H9 (cell line): ENCODE data around the gene RHCE. TPM values are rescaled to one million over a fixed set of nuclear protein-coding genes. Genes with fewer than 3 reads are reported as not detected.
"Not testable (repeated sequence)": the region's sequence is repeated elsewhere in the genome, so short reads cannot be mapped to it uniquely, and the experiment has no call there.

ENCODE experiments used
- DNase-seq: peaks from one replicate; pipeline ENCODE4 v3.0.0-alpha.2; 2017
- H2AFZ ChIP-seq: one replicate; pipeline ENCODE4 v1.6.1; 2013; ENCODE audit warnings: mild to moderate bottlenecking, low read length, control low read depth, moderate library complexity
- H2AK5ac ChIP-seq: 2 replicates; pipeline ENCODE4 v1.6.1; 2013; ENCODE audit warnings: low read length, control low read depth, mixed read lengths; ENCODE audit not compliant: insufficient read length
- H2BK120ac ChIP-seq: one replicate; pipeline ENCODE4 v1.6.1; 2013; ENCODE audit warnings: low read depth, mild to moderate bottlenecking, low read length, control low read depth, inconsistent platforms; ENCODE audit not compliant: poor library complexity, severe bottlenecking
- H2BK12ac ChIP-seq: 2 replicates; pipeline ENCODE4 v1.6.1; 2013; ENCODE audit warnings: low read length, control low read depth, mixed read lengths, low read depth; ENCODE audit not compliant: insufficient read length
- H2BK15ac ChIP-seq: 2 replicates; pipeline ENCODE4 v1.6.1; 2013; ENCODE audit warnings: low read depth, low read length, control low read depth
- H2BK20ac ChIP-seq: one replicate; pipeline ENCODE4 v1.6.1; 2013; ENCODE audit warnings: low read depth, mild to moderate bottlenecking, low read length, control low read depth, inconsistent platforms; ENCODE audit not compliant: poor library complexity, severe bottlenecking
- H2BK5ac ChIP-seq: 2 replicates; pipeline ENCODE4 v1.6.1; 2013; ENCODE audit warnings: low read length, control low read depth, mixed read lengths; ENCODE audit not compliant: insufficient read length
- H3K14ac ChIP-seq: 2 replicates; pipeline ENCODE4 v1.6.1; 2013; ENCODE audit warnings: low read length, control low read depth; ENCODE audit not compliant: insufficient read depth
- H3K18ac ChIP-seq: 2 replicates; pipeline ENCODE4 v1.6.1; 2013; ENCODE audit warnings: low read depth, mild to moderate bottlenecking, mixed read lengths, low read length, control low read depth; ENCODE audit not compliant: insufficient read length
- H3K23ac ChIP-seq: 2 replicates; pipeline ENCODE4 v1.6.1; 2013; ENCODE audit warnings: low read length, control low read depth, mixed read lengths, low read depth; ENCODE audit not compliant: insufficient read length
- H3K23me2 ChIP-seq: 2 replicates; pipeline ENCODE4 v1.6.1; 2013; ENCODE audit warnings: low read depth, mild to moderate bottlenecking, mixed read lengths, low read length, control low read depth; ENCODE audit not compliant: insufficient read length, poor library complexity, severe bottlenecking
- H3K27ac ChIP-seq: 2 replicates; pipeline ENCODE4 v1.5.1; 2013; ENCODE audit warnings: low read length, control low read depth, mixed read lengths, low read depth; ENCODE audit not compliant: insufficient read length
- H3K27me3 ChIP-seq: 2 replicates; pipeline ENCODE4 v1.6.1; 2013; ENCODE audit warnings: low read length, control low read depth, inconsistent platforms; ENCODE audit not compliant: insufficient read depth
- H3K4ac ChIP-seq: 2 replicates; pipeline ENCODE4 v1.6.1; 2013; ENCODE audit warnings: low read depth, mild to moderate bottlenecking, control low read depth, inconsistent platforms, low read length, moderate library complexity
- H3K4me1 ChIP-seq: 2 replicates; pipeline ENCODE4 v1.6.1; 2013; ENCODE audit warnings: low read length, control low read depth, inconsistent platforms; ENCODE audit not compliant: insufficient read depth
- H3K4me2 ChIP-seq: 2 replicates; pipeline ENCODE4 v1.6.1; 2013; ENCODE audit warnings: low read length, control low read depth, mixed read lengths; ENCODE audit not compliant: insufficient read length, insufficient read depth
- H3K56ac ChIP-seq: 2 replicates; pipeline ENCODE4 v1.6.1; 2013; ENCODE audit warnings: low read depth, mild to moderate bottlenecking, mixed read lengths, low read length, control low read depth; ENCODE audit not compliant: insufficient read length
- H3K79me1 ChIP-seq: 2 replicates; pipeline ENCODE4 v1.6.1; 2013; ENCODE audit warnings: low read depth, mild to moderate bottlenecking, moderate library complexity, low read length, control low read depth, inconsistent platforms; ENCODE audit not compliant: insufficient read depth, poor library complexity, severe bottlenecking
- H3K79me2 ChIP-seq: 2 replicates; pipeline ENCODE4 v1.6.1; 2013; ENCODE audit warnings: low read length, control low read depth, inconsistent platforms; ENCODE audit not compliant: insufficient read depth
- H3K9ac ChIP-seq: 2 replicates; pipeline ENCODE4 v1.6.1; 2013; ENCODE audit warnings: low read length, control low read depth, mixed read lengths; ENCODE audit not compliant: insufficient read length; ENCODE audit errors: extremely low read depth
- H3K9me3 ChIP-seq: one replicate; pipeline ENCODE4 v1.6.1; 2013; ENCODE audit warnings: low read depth, low read length, inconsistent platforms; ENCODE audit not compliant: control insufficient read depth
- H3T11ph ChIP-seq: one replicate; pipeline ENCODE4 v1.6.1; 2013; ENCODE audit warnings: mild to moderate bottlenecking, low read length, control low read depth, inconsistent platforms
- H4K20me1 ChIP-seq: one replicate; pipeline ENCODE4 v1.6.1; 2013; ENCODE audit not compliant: control insufficient read depth, insufficient read length, insufficient read depth
- H4K5ac ChIP-seq: 2 replicates; pipeline ENCODE4 v1.6.1; 2013; ENCODE audit warnings: low read depth, mild to moderate bottlenecking, mixed read lengths, low read length, control low read depth; ENCODE audit not compliant: insufficient read length
- H4K8ac ChIP-seq: replicated peaks from 2 replicates; pipeline ENCODE4 v1.6.1; 2013; ENCODE audit warnings: low read length, control low read depth, mixed read lengths, low read depth; ENCODE audit not compliant: insufficient read length
- H4K91ac ChIP-seq: 2 replicates; pipeline ENCODE4 v1.6.1; 2013; ENCODE audit warnings: low read depth, mild to moderate bottlenecking, moderate library complexity, mixed read lengths, low read length, control low read depth; ENCODE audit not compliant: insufficient read length
- H3K27ac Mint-ChIP-seq, 3 experiments: 2 replicates in 2 of 3; 3 replicates in 1 of 3; pipeline ENCODE4 v1.8.0; 2020 to 2021; ENCODE audit warnings: mixed read lengths in 3 of 3, mild to moderate bottlenecking in 1 of 3, moderate library complexity in 1 of 3
- H3K27me3 Mint-ChIP-seq: 2 replicates; pipeline ENCODE4 v1.8.0; 2021; ENCODE audit warnings: low read depth, mild to moderate bottlenecking, moderate library complexity, mixed read lengths
- H3K36me3 Mint-ChIP-seq, 3 experiments: 2 replicates in 2 of 3; 3 replicates in 1 of 3; pipeline ENCODE4 v1.8.0; 2020 to 2021; ENCODE audit warnings: low read depth in 3 of 3, mixed read lengths in 3 of 3; ENCODE audit not compliant: insufficient read depth in 1 of 3
- H3K4me1 Mint-ChIP-seq, 2 experiments: 2 replicates each; pipeline ENCODE4 v1.8.0; 2020; ENCODE audit warnings: mixed read lengths in 2 of 2
- H3K4me3 Mint-ChIP-seq, 2 experiments: 2 replicates in 1 of 2; 3 replicates in 1 of 2; pipeline ENCODE4 v1.8.0; 2020 to 2021; ENCODE audit warnings: mild to moderate bottlenecking in 2 of 2, mixed read lengths in 2 of 2, moderate library complexity in 1 of 2
- H3K9me3 Mint-ChIP-seq, 2 experiments: 2 replicates in 1 of 2; 3 replicates in 1 of 2; pipeline ENCODE4 v1.8.0; 2020; ENCODE audit warnings: mild to moderate bottlenecking in 2 of 2, mixed read lengths in 2 of 2, moderate library complexity in 1 of 2
- CTCF ChIP-seq: fragments of 200-600 bp; sonication (generic); conservative IDR thresholded peaks from 3 replicates; pipeline ENCODE4 v1.8.0; 2021; ENCODE audit warnings: antibody characterized with exemption, mild to moderate bottlenecking
- WGBS: extraction: QIAGEN DNeasy Blood & Tissue Kit; methylation state at CpG from one replicate; pipeline ENCODE4 v1.1.7; 2013; ENCODE audit warnings: missing lambda C conversion rate, low lambda C conversion rate, mixed read lengths; ENCODE audit not compliant: insufficient read length; ENCODE audit errors: extremely low coverage; 5-methylcytosine and 5-hydroxymethylcytosine counted together
- total RNA-seq: library from RNA; stranded (reverse); gene quantifications from 2 replicates; pipeline ENCODE4 v1.2.1, GENCODE V29; 2021

RHCE gene
- total RNA-seq, 1 experiment from 2014 or later = 0.90 TPM

- TF ChIP-seq CTCF = no peak
- H2BK120ac ChIP-seq = no peak overlapping the region
- H3K14ac ChIP-seq = no peak overlapping the region
- no peak overlapping the region for H2BK20ac ChIP-seq
- H3K18ac ChIP-seq = no peak overlapping the region
- H3K4me1 ChIP-seq = no peaks in the 10 kb centered on the region
- Mint-ChIP-seq H3K4me1 (peaks cover 0 to 6% of the 10 kb centered on the region in 2 experiments; a peak in 2 of 4 replicates), H3K4me3 (no peak overlapping the region), H3K9me3 (no peaks in the 10 kb centered on the region), H3K27ac (no peak overlapping the region), H3K27me3 (peaks cover 8% of the 10 kb centered on the region), H3K36me3 (no peaks in the 10 kb centered on the region)
- WGBS = no CpG with 5 or more reads among the region's 6 CpGs
- H3K4ac ChIP-seq = no peak overlapping the region
- H2BK12ac ChIP-seq = no peak overlapping the region
- DNase-seq = no peak
- no peak overlapping the region for H2AK5ac ChIP-seq
- no peak overlapping the region for H2AFZ ChIP-seq
- no peak overlapping the region for H2BK5ac ChIP-seq
- H3K27me3 ChIP-seq = no peaks in the 10 kb centered on the region
- no peaks in the 10 kb centered on the region for H3K23me2 ChIP-seq
- H4K8ac ChIP-seq = no peak overlapping the region
- H3K9me3 ChIP-seq = no peaks in the 10 kb centered on the region
- H3K27ac ChIP-seq = no peak overlapping the region
- no peak overlapping the region for H3K4me2 ChIP-seq
- H2BK15ac ChIP-seq = no peak overlapping the region
- no peaks in the 10 kb centered on the region for H3K79me1 ChIP-seq
- H3K23ac ChIP-seq = no peak overlapping the region
- no peak overlapping the region for H3K56ac ChIP-seq
- no peak overlapping the region for H4K91ac ChIP-seq
- no peaks in the 10 kb centered on the region for H3K79me2 ChIP-seq
- H3T11ph ChIP-seq = no peak overlapping the region
- H4K20me1 ChIP-seq = no peaks in the 10 kb centered on the region
- H3K9ac ChIP-seq = no peak overlapping the region
- no peak overlapping the region for H4K5ac ChIP-seq
Measured at GRCh38 chr1:25392841-25393240, 27.8 kb downstream of the RHCE start.

- H3K27ac Mint-ChIP-seq, H4K5ac ChIP-seq, H3K14ac ChIP-seq, H2BK20ac ChIP-seq, H2AK5ac ChIP-seq, H3K18ac ChIP-seq, H3K9ac ChIP-seq, H3K56ac ChIP-seq, H3K27ac ChIP-seq, H2BK120ac ChIP-seq, DNase-seq, H2BK5ac ChIP-seq, H3T11ph ChIP-seq, H3K4me1 Mint-ChIP-seq, H3K27me3 ChIP-seq, H3K23me2 ChIP-seq, H3K9me3 ChIP-seq, H4K20me1 ChIP-seq, H3K4me1 ChIP-seq, H4K91ac ChIP-seq, H2BK12ac ChIP-seq, H3K79me2 ChIP-seq, H3K79me1 ChIP-seq, H3K4me3 Mint-ChIP-seq, H3K9me3 Mint-ChIP-seq, H3K23ac ChIP-seq, H2BK15ac ChIP-seq, H2AFZ ChIP-seq, H3K4me2 ChIP-seq, H4K8ac ChIP-seq, H3K4ac ChIP-seq, H3K27me3 Mint-ChIP-seq, H3K36me3 Mint-ChIP-seq: not testable (repeated sequence)
- WGBS = no CpG with 5 or more reads among the region's 3 CpGs
Measured at GRCh38 chr1:25389721-25390120, 30.9 kb downstream of the RHCE start.
